ENCODE data around the gene RAD9B.

DNA sequence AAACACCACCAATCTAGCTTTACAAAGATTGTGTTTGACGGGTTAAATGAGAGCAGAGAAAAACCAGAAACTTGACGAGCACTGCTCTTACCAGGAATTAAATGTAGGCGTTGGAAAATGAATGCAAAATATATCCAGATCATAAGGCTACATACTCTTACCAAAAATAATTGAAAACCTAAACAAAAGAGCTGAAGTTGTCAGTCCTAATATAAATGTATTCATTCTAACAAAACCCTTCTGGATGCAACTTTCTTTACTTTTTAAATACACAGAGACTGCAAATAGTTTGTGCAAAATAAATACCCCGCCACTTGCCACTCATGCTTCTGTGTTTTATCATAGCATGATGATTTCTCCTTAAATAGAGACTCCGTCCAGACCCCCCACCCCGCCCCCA, 32.7 kb downstream of the RAD9B start:
- TF ChIP-seq, protein P1, sequence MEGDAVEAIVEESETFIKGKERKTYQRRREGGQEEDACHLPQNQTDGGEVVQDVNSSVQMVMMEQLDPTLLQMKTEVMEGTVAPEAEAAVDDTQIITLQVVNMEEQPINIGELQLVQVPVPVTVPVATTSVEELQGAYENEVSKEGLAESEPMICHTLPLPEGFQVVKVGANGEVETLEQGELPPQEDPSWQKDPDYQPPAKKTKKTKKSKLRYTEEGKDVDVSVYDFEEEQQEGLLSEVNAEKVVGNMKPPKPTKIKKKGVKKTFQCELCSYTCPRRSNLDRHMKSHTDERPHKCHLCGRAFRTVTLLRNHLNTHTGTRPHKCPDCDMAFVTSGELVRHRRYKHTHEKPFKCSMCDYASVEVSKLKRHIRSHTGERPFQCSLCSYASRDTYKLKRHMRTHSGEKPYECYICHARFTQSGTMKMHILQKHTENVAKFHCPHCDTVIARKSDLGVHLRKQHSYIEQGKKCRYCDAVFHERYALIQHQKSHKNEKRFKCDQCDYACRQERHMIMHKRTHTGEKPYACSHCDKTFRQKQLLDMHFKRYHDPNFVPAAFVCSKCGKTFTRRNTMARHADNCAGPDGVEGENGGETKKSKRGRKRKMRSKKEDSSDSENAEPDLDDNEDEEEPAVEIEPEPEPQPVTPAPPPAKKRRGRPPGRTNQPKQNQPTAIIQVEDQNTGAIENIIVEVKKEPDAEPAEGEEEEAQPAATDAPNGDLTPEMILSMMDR (IDR thresholded peaks at IDR 0.05) = no peak
- TF ChIP-seq EZH2 (IDR thresholded peaks at IDR 0.05) = no peak
